Tibial nerve (tissue), 4 donors: ENCODE data around the gene TMEM132D. TPM values are rescaled to one million over a fixed set of nuclear protein-coding genes. Genes with fewer than 3 reads are reported as not detected.

Experiments used
- DNase-seq, 2 donors: peaks; one replicate each; pipeline ENCODE4 v3.0.0-alpha.2; 2019; ENCODE audit warnings: low spot score in 2 of 2
- H3K27ac ChIP-seq, 4 donors: fragments of 200-600 bp; sonication (generic) in 3 of 4; one replicate each; pipeline ENCODE4 v1.5.1; 2017 to 2019; ENCODE audit warnings: mild to moderate bottlenecking in 1 of 4
- H3K27me3 ChIP-seq, 2 donors: fragments of 200-600 bp; sonication (generic) in 1 of 2; one replicate each; pipeline versions ENCODE4 v1.5.1 to v1.6.0; 2017 to 2019
- H3K36me3 ChIP-seq, 3 donors: fragments of 200-600 bp; sonication (generic); one replicate each; pipeline ENCODE4 v1.5.1; 2018 to 2019
- H3K4me1 ChIP-seq, 4 donors: fragments of 200-600 bp; sonication (generic) in 3 of 4; one replicate each; pipeline ENCODE4 v1.5.1; 2017 to 2019
- H3K4me3 ChIP-seq, 4 donors: fragments of 200-600 bp; sonication (generic) in 3 of 4; one replicate each; pipeline ENCODE4 v1.5.1; 2017 to 2019; ENCODE audit warnings: mild to moderate bottlenecking in 1 of 4, moderate library complexity in 1 of 4
- H3K9me3 ChIP-seq, 4 donors: fragments of 200-600 bp; sonication (generic) in 3 of 4; one replicate each; pipeline ENCODE4 v1.5.1; 2017 to 2019
- CTCF ChIP-seq, 5 experiments: fragments of 200-600 bp in 3 of 5; fragments of 450-650 bp in 2 of 5; sonication (generic) in 3 of 5; IDR thresholded peaks; one replicate each; pipeline ENCODE4 v1.5.1; 2016 to 2019; ENCODE audit warnings: antibody characterized with exemption in 5 of 5, mild to moderate bottlenecking in 3 of 5, moderate library complexity in 2 of 5
- EP300 ChIP-seq, 2 donors: sonication (generic); formaldehyde crosslinking; IDR thresholded peaks; one replicate each; pipeline ENCODE4 v1.6.1; 2017; ENCODE audit warnings: antibody characterized with exemption in 2 of 2, mild to moderate bottlenecking in 1 of 2
- POLR2A ChIP-seq, 2 donors: fragments of 450-650 bp; IDR thresholded peaks; one replicate each; pipeline ENCODE4 v1.6.1; 2017; ENCODE audit warnings: antibody characterized with exemption in 2 of 2, mild to moderate bottlenecking in 2 of 2, moderate library complexity in 2 of 2
- WGBS, 2 donors: methylation state at CpG; one replicate each; pipeline ENCODE4 v1.1.5; 2018; 5-methylcytosine and 5-hydroxymethylcytosine counted together
- total RNA-seq, 4 donors: library from RNA; depleted of rRNA; stranded (reverse); fragments of >200 nt; gene quantifications; one replicate each; pipeline ENCODE4 v1.1.0, GENCODE V29; 2016

TMEM132D gene
- total RNA-seq, 4 donors from 2014 or later, result under 0.01 to 0.21 TPM; not detected in 2

- Histone ChIP-seq H3K27me3 (no peaks in the 10 kb centered on the region), H3K4me3 (no peak overlapping the region), H3K27ac (no peak overlapping the region), H3K9me3 (peaks cover 0 to 24% (median 0%) of the 10 kb centered on the region in 4 donors), H3K4me1 (no peaks in the 10 kb centered on the region), H3K36me3 (no peaks in the 10 kb centered on the region)
- DNase-seq, result no peak
- WGBS, 2 donors, result 91 to 92% methylated on average over 9 of the region's 9 CpGs
- TF ChIP-seq CTCF (IDR thresholded peaks at IDR 0.05) (no peak), EP300 (IDR thresholded peaks at IDR 0.05) (no peak), POLR2A (IDR thresholded peaks at IDR 0.05) (no peak)
Measured at GRCh38 chr12:129585296-129585695, 318.5 kb downstream of the TMEM132D start.

GRCh38 chr12:129579879-129580278 is 323.9 kb downstream of the TMEM132D start:
- no peak overlapping the region for H3K4me3 ChIP-seq
- no peak for TF ChIP-seq EP300 (IDR thresholded peaks at IDR 0.05)
- TF ChIP-seq CTCF (IDR thresholded peaks at IDR 0.05), result no peak
- TF ChIP-seq POLR2A (IDR thresholded peaks at IDR 0.05), result no peak
- H3K27me3 ChIP-seq, result no peaks in the 10 kb centered on the region
- no peak for DNase-seq
- WGBS, 2 donors, result 81 to 87% methylated on average over 5 of the region's 5 CpGs
- no peaks in the 10 kb centered on the region for H3K36me3 ChIP-seq
- H3K4me1 ChIP-seq, result no peaks in the 10 kb centered on the region
- H3K9me3 ChIP-seq, result peaks cover 0 to 16% (median 0%) of the 10 kb centered on the region in 4 donors
- H3K27ac ChIP-seq, result no peak overlapping the region

DNA sequence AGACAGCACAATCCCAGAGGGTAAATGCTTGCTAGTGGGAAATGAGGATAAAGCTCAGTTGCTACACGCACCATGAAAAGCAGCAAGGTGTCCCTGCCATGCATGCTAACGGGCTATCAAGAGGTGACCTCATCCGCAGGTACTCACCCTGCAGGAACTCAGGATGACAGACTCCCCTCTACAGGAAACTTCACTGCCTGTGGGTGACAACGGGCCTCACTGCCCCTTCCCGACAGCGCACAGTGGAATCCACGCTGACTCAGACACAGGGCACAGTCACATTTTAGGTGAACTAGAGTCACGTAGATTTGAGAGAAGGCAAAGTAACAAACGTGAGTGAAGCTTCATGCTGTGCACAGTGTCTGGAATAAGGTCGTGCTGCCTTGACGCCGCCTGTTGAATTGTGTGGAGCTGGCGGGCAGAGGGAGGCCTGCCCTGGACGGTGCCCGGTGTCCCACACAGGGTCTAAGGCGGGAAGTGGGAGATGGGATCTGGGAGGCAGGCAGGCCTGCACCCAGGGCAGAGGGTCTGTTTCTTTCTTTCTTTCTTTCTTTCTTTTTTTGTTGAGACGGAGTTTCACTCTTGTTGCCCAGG is 331.8 kb downstream of the TMEM132D start:
- no peak for TF ChIP-seq POLR2A (IDR thresholded peaks at IDR 0.05)
- H3K27me3 ChIP-seq, result no peaks in the 10 kb centered on the region
- H3K4me1 ChIP-seq, result no peaks in the 10 kb centered on the region
- no peak for DNase-seq
- peaks cover 0 to 12% (median 0%) of the 10 kb centered on the region in 4 donors for H3K9me3 ChIP-seq
- 84 to 85% methylated on average over 17 of the region's 17 CpGs for WGBS, 2 donors
- no peak overlapping the region for H3K4me3 ChIP-seq
- no peaks in the 10 kb centered on the region for H3K36me3 ChIP-seq
- no peak overlapping the region for H3K27ac ChIP-seq

- DNase-seq, result no peak
- H3K27ac ChIP-seq, result no peak overlapping the region
- WGBS, 2 donors, result 74 to 82% methylated on average over 12 of the region's 12 CpGs
- no peaks in the 10 kb centered on the region for H3K27me3 ChIP-seq
- no peak overlapping the region for H3K4me3 ChIP-seq
- no peak for TF ChIP-seq EP300 (IDR thresholded peaks at IDR 0.05)
- TF ChIP-seq POLR2A (IDR thresholded peaks at IDR 0.05), result no peak
- TF ChIP-seq CTCF (IDR thresholded peaks at IDR 0.05), result no peak
- H3K36me3 ChIP-seq, result no peaks in the 10 kb centered on the region
- H3K4me1 ChIP-seq, result no peaks in the 10 kb centered on the region
- peaks cover 0 to 12% (median 0%) of the 10 kb centered on the region in 4 donors for H3K9me3 ChIP-seq
Measured at GRCh38 chr12:129570796-129571400, 332.9 kb downstream of the TMEM132D start.

GRCh38 chr12:129566800-129567199 is 337.0 kb downstream of the TMEM132D start:
- no peaks in the 10 kb centered on the region for H3K27me3 ChIP-seq
- WGBS, 2 donors, result 80 to 84% methylated on average over 5 of the region's 5 CpGs
- no peaks in the 10 kb centered on the region for H3K36me3 ChIP-seq
- H3K27ac ChIP-seq, result no peak overlapping the region
- no peak for DNase-seq
- no peak overlapping the region for H3K4me3 ChIP-seq
- TF ChIP-seq CTCF (IDR thresholded peaks at IDR 0.05), result no peak
- TF ChIP-seq POLR2A (IDR thresholded peaks at IDR 0.05), result no peak
- no peak for TF ChIP-seq EP300 (IDR thresholded peaks at IDR 0.05)
- peaks cover 0 to 19% (median 0%) of the 10 kb centered on the region in 4 donors for H3K9me3 ChIP-seq
- H3K4me1 ChIP-seq, result no peaks in the 10 kb centered on the region
